ENCODE measurements around the gene VWA1. TPM values are rescaled to one million over a fixed set of nuclear protein-coding genes. Genes with fewer than 3 reads are reported as not detected.

The VWA1 gene
- polyA plus RNA-seq, 2 of the 4 experiments (the other 2 are of a cell fraction), result 4.0 to 5.3 TPM

DNA sequence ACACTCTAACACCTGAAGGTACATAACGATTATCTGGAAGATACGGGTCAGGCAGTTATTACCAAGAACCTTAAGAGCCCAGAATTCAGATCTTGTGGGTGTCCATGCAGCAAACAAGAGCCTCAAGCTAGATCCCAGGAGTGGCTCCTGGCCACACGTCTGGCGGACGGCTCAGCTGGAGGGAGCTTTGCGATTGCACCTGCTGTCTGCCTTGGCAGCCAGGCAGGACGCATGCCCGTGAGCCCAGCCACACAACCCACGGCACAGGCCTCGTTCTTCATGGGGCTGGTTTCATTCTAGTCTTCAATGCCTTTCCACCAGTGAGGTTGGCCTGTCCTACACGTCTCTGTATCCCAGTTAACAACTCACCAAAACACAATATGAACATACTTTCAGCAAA lies 42.1 kb upstream of the VWA1 start:
- peaks cover 8% of the 10 kb centered on the region for H3K4me1 ChIP-seq
- ChIA-PET CTCF (interaction anchor here (1.9 to 2.7 kb wide), 2 partner anchors 9 to 21 kb away, joined by 5 to 13 read pairs; no protein-coding TSS in a partner anchor), POLR2A (no interaction called here)
- DNase-seq (ENCODE audit: low read depth in 1 of 2, low spot score in 1 of 2), result no peak
- H3K4me2 ChIP-seq, result no peak overlapping the region
- FAIRE-seq, result no peak
- no peak overlapping the region for H3K4me3 ChIP-seq
- no peak for ATAC-seq
- H3K9me3 ChIP-seq, result no peaks in the 10 kb centered on the region
- H3K27ac ChIP-seq, result no peak overlapping the region
- WGBS (ENCODE audit: missing lambda C conversion rate), result over 99% methylated on average over 11 of the region's 11 CpGs
- no peak for TF ChIP-seq HEYL (CRISPR knock-in tag; IDR thresholded peaks at IDR 0.05)
- TF ChIP-seq, protein P1, sequence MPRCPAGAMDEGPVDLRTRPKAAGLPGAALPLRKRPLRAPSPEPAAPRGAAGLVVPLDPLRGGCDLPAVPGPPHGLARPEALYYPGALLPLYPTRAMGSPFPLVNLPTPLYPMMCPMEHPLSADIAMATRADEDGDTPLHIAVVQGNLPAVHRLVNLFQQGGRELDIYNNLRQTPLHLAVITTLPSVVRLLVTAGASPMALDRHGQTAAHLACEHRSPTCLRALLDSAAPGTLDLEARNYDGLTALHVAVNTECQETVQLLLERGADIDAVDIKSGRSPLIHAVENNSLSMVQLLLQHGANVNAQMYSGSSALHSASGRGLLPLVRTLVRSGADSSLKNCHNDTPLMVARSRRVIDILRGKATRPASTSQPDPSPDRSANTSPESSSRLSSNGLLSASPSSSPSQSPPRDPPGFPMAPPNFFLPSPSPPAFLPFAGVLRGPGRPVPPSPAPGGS (IDR thresholded peaks at IDR 0.05), result no peak
- TF ChIP-seq RNF2 (IDR thresholded peaks at IDR 0.05; ENCODE audit: borderline replicate concordance, low read depth), result no peak
- TF ChIP-seq, protein P2, sequence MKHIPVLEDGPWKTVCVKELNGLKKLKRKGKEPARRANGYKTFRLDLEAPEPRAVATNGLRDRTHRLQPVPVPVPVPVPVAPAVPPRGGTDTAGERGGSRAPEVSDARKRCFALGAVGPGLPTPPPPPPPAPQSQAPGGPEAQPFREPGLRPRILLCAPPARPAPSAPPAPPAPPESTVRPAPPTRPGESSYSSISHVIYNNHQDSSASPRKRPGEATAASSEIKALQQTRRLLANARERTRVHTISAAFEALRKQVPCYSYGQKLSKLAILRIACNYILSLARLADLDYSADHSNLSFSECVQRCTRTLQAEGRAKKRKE (CRISPR knock-in tag; IDR thresholded peaks at IDR 0.05; ENCODE audit: low read depth), result no peak
- no peak for TF ChIP-seq NPAS2 (CRISPR knock-in tag; IDR thresholded peaks at IDR 0.05; ENCODE audit: borderline replicate concordance)
- TF ChIP-seq, protein P3, sequence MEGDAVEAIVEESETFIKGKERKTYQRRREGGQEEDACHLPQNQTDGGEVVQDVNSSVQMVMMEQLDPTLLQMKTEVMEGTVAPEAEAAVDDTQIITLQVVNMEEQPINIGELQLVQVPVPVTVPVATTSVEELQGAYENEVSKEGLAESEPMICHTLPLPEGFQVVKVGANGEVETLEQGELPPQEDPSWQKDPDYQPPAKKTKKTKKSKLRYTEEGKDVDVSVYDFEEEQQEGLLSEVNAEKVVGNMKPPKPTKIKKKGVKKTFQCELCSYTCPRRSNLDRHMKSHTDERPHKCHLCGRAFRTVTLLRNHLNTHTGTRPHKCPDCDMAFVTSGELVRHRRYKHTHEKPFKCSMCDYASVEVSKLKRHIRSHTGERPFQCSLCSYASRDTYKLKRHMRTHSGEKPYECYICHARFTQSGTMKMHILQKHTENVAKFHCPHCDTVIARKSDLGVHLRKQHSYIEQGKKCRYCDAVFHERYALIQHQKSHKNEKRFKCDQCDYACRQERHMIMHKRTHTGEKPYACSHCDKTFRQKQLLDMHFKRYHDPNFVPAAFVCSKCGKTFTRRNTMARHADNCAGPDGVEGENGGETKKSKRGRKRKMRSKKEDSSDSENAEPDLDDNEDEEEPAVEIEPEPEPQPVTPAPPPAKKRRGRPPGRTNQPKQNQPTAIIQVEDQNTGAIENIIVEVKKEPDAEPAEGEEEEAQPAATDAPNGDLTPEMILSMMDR (IDR thresholded peaks at IDR 0.05), result no peak
- TF ChIP-seq SREBF2 (IDR thresholded peaks at IDR 0.05), result no peak
- TF ChIP-seq RCOR1 (IDR thresholded peaks at IDR 0.05; ENCODE audit: low read depth, low read length), result no peak
- TF ChIP-seq FOXS1 (CRISPR knock-in tag; IDR thresholded peaks at IDR 0.05), result no peak
- TF ChIP-seq, protein P4, sequence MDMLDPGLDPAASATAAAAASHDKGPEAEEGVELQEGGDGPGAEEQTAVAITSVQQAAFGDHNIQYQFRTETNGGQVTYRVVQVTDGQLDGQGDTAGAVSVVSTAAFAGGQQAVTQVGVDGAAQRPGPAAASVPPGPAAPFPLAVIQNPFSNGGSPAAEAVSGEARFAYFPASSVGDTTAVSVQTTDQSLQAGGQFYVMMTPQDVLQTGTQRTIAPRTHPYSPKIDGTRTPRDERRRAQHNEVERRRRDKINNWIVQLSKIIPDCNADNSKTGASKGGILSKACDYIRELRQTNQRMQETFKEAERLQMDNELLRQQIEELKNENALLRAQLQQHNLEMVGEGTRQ (IDR thresholded peaks at IDR 0.05), result no peak
- TF ChIP-seq HOXB13 (CRISPR knock-in tag; IDR thresholded peaks at IDR 0.05; ENCODE audit: low read depth), result no peak
- TF ChIP-seq ZNF302 (CRISPR knock-in tag; IDR thresholded peaks at IDR 0.05), result no peak
- no peak for TF ChIP-seq RARB (CRISPR knock-in tag; IDR thresholded peaks at IDR 0.05)
- TF ChIP-seq, protein P5, sequence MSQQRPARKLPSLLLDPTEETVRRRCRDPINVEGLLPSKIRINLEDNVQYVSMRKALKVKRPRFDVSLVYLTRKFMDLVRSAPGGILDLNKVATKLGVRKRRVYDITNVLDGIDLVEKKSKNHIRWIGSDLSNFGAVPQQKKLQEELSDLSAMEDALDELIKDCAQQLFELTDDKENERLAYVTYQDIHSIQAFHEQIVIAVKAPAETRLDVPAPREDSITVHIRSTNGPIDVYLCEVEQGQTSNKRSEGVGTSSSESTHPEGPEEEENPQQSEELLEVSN (IDR thresholded peaks at IDR 0.05; ENCODE audit: borderline replicate concordance, low read depth), result no peak
- TF ChIP-seq MAZ (IDR thresholded peaks at IDR 0.05; ENCODE audit: borderline replicate concordance, low read depth, low read length), result no peak
- no peak for TF ChIP-seq ZFP36 (IDR thresholded peaks at IDR 0.05; ENCODE audit: borderline replicate concordance, partially characterized antibody)
- TF ChIP-seq EHMT2 (IDR thresholded peaks at IDR 0.05; ENCODE audit: low read depth), result no peak
- no peak for TF ChIP-seq NR3C1 (IDR thresholded peaks at IDR 0.05)
- TF ChIP-seq CBX8 (IDR thresholded peaks at IDR 0.05), result no peak

DNA sequence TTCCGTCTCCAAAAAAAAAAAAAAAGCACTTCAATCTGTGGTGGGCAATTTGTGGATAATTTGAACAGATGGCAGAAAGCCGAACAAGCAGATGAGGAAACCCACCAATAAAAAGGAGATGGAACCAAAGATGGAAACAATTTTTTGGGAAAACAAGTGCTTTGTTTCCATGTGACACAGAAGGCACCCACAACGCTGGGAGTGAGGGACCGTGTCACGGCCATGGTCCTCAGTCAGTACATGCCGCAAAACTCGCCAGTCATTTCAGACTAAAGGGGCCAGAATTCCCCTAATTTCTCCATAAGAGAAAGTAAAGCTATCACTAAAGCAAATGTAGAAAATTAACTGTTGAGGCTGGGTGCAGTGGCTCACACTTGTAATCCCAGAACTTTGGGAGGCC lies 41.4 kb upstream of the VWA1 start:
- Histone ChIP-seq H3K4me3 (no peak overlapping the region), H3K27ac (no peak overlapping the region), H3K9me3 (no peaks in the 10 kb centered on the region), H3K4me2 (no peak overlapping the region), H3K4me1 (peaks cover 8% of the 10 kb centered on the region)
- ATAC-seq (no peak), FAIRE-seq (no peak), DNase-seq (ENCODE audit: low read depth in 1 of 2, low spot score in 1 of 2) (no peak)
- ChIA-PET CTCF (interaction anchor here (1.6 to 1.9 kb wide), 2 partner anchors 22 to 47 kb away, joined by 4 to 5 read pairs; no protein-coding TSS in a partner anchor), POLR2A (no interaction called here)
- TF ChIP-seq HDAC2 (IDR thresholded peaks at IDR 0.05), result no peak
- TF ChIP-seq MAFK (IDR thresholded peaks at IDR 0.05; ENCODE audit: partially characterized antibody), result no peak
- TF ChIP-seq, protein P3 (IDR thresholded peaks at IDR 0.05), result no peak
- TF ChIP-seq TP53 (CRISPR knock-in tag; IDR thresholded peaks at IDR 0.05), result no peak
- TF ChIP-seq HEYL (CRISPR knock-in tag; IDR thresholded peaks at IDR 0.05), result no peak
- no peak for TF ChIP-seq NPAS2 (CRISPR knock-in tag; IDR thresholded peaks at IDR 0.05; ENCODE audit: borderline replicate concordance)
- TF ChIP-seq CEBPB (IDR thresholded peaks at IDR 0.05), result no peak
- no peak for TF ChIP-seq ZFP36 (IDR thresholded peaks at IDR 0.05; ENCODE audit: borderline replicate concordance, partially characterized antibody)
- TF ChIP-seq RARB (CRISPR knock-in tag; IDR thresholded peaks at IDR 0.05), result no peak
- TF ChIP-seq, protein P6, sequence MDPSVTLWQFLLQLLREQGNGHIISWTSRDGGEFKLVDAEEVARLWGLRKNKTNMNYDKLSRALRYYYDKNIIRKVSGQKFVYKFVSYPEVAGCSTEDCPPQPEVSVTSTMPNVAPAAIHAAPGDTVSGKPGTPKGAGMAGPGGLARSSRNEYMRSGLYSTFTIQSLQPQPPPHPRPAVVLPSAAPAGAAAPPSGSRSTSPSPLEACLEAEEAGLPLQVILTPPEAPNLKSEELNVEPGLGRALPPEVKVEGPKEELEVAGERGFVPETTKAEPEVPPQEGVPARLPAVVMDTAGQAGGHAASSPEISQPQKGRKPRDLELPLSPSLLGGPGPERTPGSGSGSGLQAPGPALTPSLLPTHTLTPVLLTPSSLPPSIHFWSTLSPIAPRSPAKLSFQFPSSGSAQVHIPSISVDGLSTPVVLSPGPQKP (IDR thresholded peaks at IDR 0.05; ENCODE audit: low read depth, low read length), result no peak
- no peak for TF ChIP-seq EHMT2 (IDR thresholded peaks at IDR 0.05; ENCODE audit: low read depth)
- no peak for TF ChIP-seq GATA3 (IDR thresholded peaks at IDR 0.05; ENCODE audit: borderline replicate concordance)
- no peak for TF ChIP-seq NR3C1 (IDR thresholded peaks at IDR 0.05)
- 95% methylated on average over 7 of the region's 7 CpGs for WGBS (ENCODE audit: missing lambda C conversion rate)
